HG03565 (cell line): ENCODE measurements around the gene TLR5.
A peak's percentile ranks its signal among the peaks of the same experiment; 100 is the strongest.
"Not testable (repeated sequence)": the region's sequence is repeated elsewhere in the genome, so short reads cannot be mapped to it uniquely, and the experiment has no call there.

ENCODE experiments used
- ATAC-seq: cut with Tn5 transposase; IDR thresholded peaks from one replicate; pipeline ENCODE4 v1.9.1; 2021; ENCODE audit warnings: mild to moderate bottlenecking, moderate library complexity; ENCODE audit not compliant: unreplicated experiment

TLR5 gene

DNA sequence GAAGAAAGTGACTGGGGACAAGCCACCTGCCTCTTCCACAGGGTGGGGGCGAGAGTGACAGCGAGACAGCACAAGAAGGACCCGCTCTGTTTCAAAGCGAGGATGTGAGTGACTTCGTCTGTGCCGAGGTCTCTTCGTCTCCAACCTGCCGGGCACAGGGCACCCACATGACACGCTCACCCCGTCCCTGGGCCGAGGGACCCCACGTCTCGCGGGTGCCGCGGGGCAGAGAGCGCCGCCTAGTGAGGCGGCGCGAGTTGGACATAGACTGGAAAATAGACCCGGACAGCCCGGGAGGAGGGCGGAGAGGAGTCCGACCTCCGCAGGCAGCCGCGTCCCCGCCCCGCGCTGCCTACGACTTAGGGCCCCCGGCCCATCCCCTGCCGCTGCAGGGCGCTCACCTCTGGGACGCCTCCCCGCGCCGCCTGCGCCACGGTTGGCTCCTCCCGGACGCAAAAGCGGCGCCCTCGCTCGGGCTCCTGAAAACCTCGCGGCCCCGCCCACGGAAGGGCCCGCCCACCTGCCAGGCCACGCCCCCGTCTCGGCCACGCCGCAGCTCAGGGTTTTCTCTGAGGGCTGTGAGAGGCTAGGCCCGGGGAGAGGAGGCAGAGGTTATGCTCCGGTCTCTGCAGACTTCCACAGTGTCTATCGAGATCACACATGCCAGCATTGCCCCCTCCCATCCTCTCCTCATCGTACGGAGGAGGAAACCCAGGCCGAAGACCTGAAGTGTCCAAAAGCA is at the start of gene TLR5:
TSS of gene TLR5 (minus strand) at position 454 of the 742 bp plus-strand sequence. CDS start 30,217 bp downstream, outside the sequence.
- peak; percentile 89 for ATAC-seq

DNA sequence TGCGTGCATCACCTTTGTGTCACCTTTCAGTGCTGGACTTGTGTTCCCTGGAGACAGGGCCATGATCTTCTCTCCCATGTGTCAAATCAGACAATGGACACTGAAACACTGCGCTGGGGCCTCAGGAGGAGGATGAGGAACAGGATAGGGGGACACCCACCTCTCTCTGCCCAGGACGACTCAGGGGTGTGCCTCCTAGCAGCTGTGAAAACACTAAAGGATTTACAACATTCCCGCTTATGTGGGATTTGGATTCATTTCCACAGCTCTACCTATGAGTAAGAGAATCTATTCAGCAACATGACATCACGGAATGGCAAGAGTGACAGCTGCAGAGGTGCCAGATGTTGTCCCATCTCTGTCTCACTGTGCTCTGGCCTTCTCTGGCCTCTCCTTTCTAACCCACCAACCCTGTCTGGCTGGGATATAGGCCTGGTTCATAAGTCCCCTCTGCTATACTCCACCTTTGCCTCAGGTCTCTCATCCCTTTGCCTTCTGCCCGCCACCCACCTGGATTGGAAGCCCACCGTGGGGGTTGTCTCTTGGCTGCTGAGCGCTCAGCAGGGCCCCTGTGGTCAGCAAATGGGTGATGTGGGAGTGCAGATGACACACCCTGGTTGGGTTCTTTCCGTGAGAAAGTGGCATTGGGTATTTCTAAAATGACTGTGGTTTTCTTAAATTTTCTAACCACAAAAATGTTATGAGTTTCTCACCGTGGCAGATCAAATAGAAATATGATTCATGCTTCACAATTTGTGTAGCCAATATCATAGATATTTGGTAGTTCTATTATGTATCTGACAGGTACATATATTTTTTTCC is 47.1 kb upstream of the TLR5 start:
- ATAC-seq = peak; percentile 78

GRCh38 chr1:223189525-223189902 is 46.5 kb upstream of the TLR5 start:
- ATAC-seq = no peak

GRCh38 chr1:223188618-223189356 is 45.7 kb upstream of the TLR5 start:
- ATAC-seq = no peak

GRCh38 chr1:223186800-223187199 is 43.8 kb upstream of the TLR5 start:
- no peak for ATAC-seq

DNA sequence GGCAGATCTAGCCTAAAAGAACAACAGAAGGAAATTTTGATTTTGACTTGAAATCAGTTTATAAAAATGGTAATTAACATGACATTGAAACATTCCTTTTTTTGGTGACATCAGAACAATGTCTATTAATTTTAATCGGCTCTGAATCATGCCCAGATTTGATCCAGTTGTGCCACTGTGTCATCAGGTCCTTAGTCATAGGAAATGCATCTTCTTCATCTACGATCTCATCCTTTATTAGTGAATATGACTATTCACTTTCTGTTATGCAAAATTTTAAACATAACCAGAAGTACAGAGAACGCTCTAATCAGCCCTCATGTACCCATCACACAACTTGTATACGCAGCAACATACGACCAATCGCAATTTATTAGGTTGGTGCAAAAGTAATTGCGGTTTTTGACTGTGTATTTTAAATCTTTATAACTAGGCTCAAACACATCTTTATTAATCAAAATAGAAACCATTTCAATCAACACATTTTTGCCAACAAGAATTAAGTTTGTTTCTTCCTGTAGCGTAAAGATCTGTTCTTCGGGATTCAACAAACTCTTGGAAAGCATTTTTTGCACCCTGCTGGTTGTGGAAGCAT is 40.3 kb upstream of the TLR5 start:
- no peak for ATAC-seq

DNA sequence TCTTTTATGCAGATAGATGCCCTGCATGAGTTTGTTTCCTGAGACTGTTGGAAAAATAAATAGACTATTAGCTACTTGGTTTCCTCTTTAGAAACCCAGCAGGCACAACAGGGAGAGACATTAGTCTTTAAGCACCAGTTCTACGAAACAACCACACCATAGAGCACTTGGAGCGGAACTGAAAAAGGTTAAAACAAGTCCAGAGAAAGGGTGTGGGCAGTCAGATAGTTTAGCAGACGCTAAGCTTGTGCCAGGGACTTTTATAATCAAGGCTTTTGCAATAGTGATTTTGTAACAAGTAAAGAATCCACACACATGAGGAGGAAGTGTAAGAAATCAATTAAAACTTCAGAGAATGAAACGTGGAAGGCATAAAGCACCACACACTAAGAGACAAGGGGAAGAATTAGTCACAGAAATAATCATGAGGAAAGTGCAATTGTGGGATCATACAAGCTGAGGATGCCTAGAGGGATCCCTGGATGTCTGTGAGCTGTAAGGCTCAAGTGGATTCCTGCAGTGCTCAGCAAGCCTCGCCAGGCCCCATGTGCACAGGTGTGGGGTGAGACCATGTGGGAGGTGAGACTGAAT is 37.8 kb upstream of the TLR5 start:
- ATAC-seq = no peak

DNA sequence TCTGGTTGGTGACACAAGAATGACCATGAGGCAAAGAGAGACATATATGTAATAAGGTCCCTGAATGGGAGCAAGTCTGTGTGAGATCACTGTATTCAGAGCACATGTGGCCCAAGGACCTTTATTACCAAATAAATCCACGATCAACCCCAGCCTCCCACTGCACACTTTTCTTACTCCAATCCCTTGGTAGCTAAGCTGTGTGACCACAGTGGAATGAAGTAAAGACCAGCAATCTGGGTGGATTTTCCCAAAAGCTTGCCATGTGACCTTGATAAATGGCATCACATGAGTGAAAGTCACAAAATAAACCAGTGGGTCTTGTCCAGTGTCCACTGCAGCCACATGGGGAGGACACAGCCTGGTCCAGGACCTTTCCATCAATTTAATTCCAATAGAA is 36.7 kb upstream of the TLR5 start:
- no peak for ATAC-seq

GRCh38 chr1:223179280-223179679 is 36.2 kb upstream of the TLR5 start:
- no peak for ATAC-seq

DNA sequence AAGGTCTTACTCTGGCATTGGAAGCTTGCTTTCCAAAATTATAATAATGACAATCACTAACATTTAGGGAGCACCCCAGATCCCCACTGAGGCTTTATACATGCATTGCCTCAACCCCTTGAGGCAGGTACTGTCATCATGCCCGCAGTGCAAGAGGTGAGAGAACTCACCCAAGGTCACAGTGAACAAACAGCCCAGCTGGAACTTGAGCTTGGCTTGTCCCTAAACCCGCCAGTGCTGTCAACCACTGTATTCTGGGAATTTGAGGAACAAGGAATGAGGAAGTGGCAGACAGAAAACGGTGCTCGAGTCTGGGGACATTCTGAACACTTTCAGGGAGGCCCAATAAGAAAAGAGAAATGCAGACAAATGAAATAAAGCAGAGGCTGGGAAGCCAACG is 34.6 kb upstream of the TLR5 start:
- no peak for ATAC-seq

GRCh38 chr1:223176437-223176836 is 33.4 kb upstream of the TLR5 start:
- ATAC-seq = no peak

DNA sequence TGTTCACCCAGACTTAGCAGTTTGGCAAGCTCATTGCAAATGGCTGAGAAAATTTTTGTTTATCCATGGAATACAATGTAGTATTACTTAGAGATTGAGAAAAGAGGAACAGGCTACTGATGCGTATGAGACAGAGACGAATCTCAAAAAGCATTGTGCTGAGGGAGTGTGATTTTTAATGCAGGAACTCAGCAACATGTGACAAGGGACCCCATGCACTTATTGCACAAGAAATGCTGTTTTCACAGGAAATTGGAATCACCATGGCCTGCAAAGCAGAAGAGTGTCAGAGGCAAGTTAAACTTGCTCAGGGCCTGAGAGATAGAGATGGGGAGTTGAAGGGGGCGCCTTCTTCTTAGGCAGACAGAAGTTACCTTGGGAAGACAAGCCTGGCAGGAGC is 32.6 kb upstream of the TLR5 start:
- ATAC-seq = no peak

- ATAC-seq = no peak
These were observed 32.0 kb upstream of the TLR5 start for GRCh38 chr1:223175032-223175431.

GRCh38 chr1:223169458-223169857 is 26.4 kb upstream of the TLR5 start:
- ATAC-seq = not testable (repeated sequence)

DNA sequence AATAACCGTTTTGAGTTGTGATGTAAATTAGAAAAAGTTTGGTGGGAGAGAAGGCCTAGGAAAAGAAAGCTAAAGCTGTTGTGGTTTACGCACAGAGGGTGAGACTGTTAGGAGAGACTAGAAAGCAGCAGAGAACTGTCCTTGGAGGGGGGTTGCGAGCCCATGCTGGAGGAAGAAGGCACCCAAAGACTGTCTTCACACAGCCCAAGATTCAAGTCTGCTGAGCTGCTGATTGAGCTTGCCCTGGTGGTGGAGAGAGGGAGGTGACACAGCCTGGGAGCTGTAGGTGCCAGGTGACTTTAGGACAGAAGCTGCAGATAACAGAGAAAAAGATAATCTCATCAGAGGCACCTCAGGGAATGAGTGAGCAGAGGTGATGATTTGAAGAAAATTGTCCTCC is 18.3 kb upstream of the TLR5 start:
- ATAC-seq = no peak

DNA sequence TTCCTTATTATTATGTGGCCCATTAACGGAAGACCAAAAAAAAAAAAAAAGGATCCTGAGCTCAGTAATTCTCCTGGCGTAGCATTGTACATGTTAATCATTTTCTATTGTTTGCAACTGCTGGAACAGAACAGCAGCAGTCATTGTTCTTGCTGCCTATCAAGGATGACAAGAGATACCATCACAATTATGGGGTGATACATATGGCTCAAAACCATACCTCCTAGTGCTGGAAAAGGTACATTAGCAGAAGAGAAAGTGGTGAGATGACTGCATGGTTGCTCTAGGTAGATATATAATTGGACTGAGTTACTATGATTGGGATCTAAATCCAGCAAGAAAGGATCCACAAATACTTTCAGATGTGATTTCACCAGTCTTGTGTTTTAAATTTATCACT is 13.3 kb upstream of the TLR5 start:
- ATAC-seq = no peak

DNA sequence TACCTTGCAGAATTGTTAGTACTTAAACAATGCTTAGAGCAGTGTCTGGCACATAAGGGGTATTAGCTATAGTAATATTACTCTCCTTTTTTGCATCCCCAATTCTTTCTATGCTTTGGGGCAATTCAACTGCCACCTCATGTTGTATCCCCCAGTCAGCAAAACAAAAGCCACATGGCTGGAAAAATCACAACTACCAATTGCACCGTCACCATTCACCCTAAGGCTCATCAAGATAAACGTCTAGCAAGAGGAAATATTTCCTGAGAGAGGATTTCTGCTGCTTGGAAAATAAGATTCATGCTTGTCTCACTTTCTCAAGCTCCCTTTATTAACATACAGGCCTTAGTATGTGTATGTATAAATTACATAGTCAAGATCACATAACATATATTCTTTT is 12.1 kb upstream of the TLR5 start:
- no peak for ATAC-seq

GRCh38 chr1:223153177-223154119 is 10.4 kb upstream of the TLR5 start:
- ATAC-seq = no peak

DNA sequence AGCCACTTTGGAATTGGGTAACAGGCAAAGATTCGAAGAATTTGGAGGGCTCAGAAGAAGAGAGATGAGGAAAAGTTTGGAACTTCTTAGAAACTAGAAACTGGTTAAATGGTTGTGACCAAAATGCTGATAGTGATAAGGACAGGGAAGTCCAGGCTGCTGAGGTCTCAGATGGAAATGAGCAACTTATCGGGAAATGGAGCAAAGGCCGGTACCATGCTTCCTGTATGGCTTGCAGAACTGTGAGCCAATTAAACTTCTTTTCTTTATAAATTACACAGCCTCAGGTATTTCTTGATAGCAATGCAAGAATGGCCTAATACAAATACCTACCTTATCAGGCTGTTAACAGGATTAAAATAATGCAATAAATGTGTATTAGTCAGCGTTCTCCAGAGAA is 9.4 kb upstream of the TLR5 start:
- no peak for ATAC-seq

DNA sequence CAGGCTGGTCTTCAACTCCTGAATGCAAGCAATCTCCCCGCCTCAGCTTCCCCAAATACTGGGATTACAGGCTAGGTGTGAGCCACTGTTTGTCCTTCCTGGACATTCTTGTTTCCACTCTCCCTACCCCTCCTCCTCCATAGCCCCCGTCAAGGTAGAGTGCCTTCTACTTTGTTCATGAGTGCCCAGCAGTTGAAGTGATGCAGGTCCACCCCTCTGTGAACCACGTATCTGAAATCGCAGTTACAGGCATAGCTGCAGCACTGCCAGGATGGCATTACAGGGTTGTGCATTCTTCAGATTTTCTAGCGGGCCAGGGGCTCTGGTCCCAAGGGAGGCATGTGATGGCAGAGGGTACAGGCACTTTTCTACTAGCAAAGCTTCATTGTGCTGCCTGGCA is 7.4 kb upstream of the TLR5 start:
- ATAC-seq = no peak
